HEK293 (cell line): ENCODE results near the gene SFXN1.

Source experiments
- ZBTB1 ChIP-seq: fragments of 450-650 bp; formaldehyde crosslinking; IDR thresholded peaks from 2 replicates; pipeline ENCODE4 v1.5.1; 2016; ENCODE audit warnings: missing biosample characterization, missing genetic modification characterization
- ZBTB8A ChIP-seq: fragments of 450-650 bp; formaldehyde crosslinking; IDR thresholded peaks from 2 replicates; pipeline ENCODE4 v1.5.1; 2016; ENCODE audit warnings: missing biosample characterization, missing genetic modification characterization
- TF ChIP-seq, protein P1 (sequence below): fragments of 450-650 bp; formaldehyde crosslinking; IDR thresholded peaks from 2 replicates; pipeline ENCODE4 v1.5.1; 2016; ENCODE audit warnings: missing biosample characterization, missing genetic modification characterization

DNA sequence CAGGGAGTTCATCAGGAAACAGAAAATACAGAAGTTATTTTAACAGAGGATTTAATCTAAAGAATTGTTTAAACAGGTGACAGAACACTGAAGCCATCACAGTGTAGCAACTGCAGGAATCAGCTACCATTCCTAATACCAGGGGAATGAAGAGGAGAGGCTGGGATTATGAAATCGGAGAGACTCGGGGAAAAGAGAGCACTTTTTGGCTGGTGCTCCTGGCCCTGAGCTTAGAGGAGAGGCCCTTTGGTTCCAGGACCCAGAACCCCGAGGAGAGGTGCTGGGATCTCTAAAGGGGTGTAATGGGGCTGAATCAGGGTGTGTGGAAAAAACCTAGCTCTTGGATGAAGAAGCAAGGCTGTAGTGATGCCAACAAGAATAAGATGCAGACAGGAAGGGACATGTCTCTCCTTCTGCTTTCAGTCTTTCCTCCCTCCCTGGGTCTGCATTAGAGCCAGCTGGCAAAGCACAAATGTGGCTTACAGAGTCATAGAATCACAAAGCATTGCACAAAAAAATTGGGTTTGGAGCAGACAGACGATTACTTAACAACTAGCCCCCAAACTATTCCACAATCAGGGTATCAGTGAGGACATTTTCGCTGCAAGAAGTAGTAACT, 11.6 kb upstream of the SFXN1 start:
- TF ChIP-seq ZBTB1 (no peak), ZBTB8A (tag by site-specific recombination) (no peak)
- TF ChIP-seq, protein P1, sequence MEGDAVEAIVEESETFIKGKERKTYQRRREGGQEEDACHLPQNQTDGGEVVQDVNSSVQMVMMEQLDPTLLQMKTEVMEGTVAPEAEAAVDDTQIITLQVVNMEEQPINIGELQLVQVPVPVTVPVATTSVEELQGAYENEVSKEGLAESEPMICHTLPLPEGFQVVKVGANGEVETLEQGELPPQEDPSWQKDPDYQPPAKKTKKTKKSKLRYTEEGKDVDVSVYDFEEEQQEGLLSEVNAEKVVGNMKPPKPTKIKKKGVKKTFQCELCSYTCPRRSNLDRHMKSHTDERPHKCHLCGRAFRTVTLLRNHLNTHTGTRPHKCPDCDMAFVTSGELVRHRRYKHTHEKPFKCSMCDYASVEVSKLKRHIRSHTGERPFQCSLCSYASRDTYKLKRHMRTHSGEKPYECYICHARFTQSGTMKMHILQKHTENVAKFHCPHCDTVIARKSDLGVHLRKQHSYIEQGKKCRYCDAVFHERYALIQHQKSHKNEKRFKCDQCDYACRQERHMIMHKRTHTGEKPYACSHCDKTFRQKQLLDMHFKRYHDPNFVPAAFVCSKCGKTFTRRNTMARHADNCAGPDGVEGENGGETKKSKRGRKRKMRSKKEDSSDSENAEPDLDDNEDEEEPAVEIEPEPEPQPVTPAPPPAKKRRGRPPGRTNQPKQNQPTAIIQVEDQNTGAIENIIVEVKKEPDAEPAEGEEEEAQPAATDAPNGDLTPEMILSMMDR: no peak
